Hepatocyte (in vitro differentiated cells): ENCODE results near the gene PIEZO1. TPM values are rescaled to one million over a fixed set of nuclear protein-coding genes. Genes with fewer than 3 reads are reported as not detected.

Experiments
- DNase-seq: peaks from one replicate; pipeline ENCODE4 v3.0.0-alpha.2; 2016; ENCODE audit warnings: low spot score
- H2AFZ ChIP-seq: fragments of 200-600 bp; sonication (generic); 2 replicates; pipeline ENCODE4 v1.6.0; 2016; ENCODE audit warnings: antibody characterized with exemption, mild to moderate bottlenecking
- H3K27ac ChIP-seq: fragments of 200-600 bp; sonication (generic); 2 replicates; pipeline ENCODE4 v1.5.1; 2016; ENCODE audit warnings: mild to moderate bottlenecking
- H3K27me3 ChIP-seq: fragments of 200-600 bp; sonication (generic); 2 replicates; pipeline ENCODE4 v1.6.1; 2016
- H3K36me3 ChIP-seq: fragments of 200-600 bp; sonication (generic); replicated peaks from 2 replicates; pipeline ENCODE4 v1.5.1; 2016; ENCODE audit warnings: low read depth; ENCODE audit not compliant: insufficient read depth
- H3K4me1 ChIP-seq: fragments of 200-600 bp; sonication (generic); 2 replicates; pipeline ENCODE4 v1.5.1; 2016; ENCODE audit warnings: mild to moderate bottlenecking, moderate library complexity; ENCODE audit not compliant: insufficient read depth
- H3K4me2 ChIP-seq: fragments of 200-600 bp; sonication (generic); 2 replicates; pipeline ENCODE4 v1.6.0; 2016
- H3K4me3 ChIP-seq: fragments of 200-600 bp; sonication (generic); 2 replicates; pipeline ENCODE4 v1.5.1; 2016; ENCODE audit warnings: mild to moderate bottlenecking
- H3K79me2 ChIP-seq: fragments of 200-600 bp; sonication (generic); 2 replicates; pipeline ENCODE4 v1.6.0; 2017; ENCODE audit warnings: mild to moderate bottlenecking
- H3K9me2 ChIP-seq: fragments of 200-600 bp; sonication (generic); replicated peaks from 2 replicates; pipeline ENCODE4 v1.6.0; 2017; ENCODE audit warnings: mild to moderate bottlenecking; ENCODE audit not compliant: insufficient read depth
- H3K9me3 ChIP-seq: fragments of 200-600 bp; sonication (generic); 2 replicates; pipeline ENCODE4 v1.5.1; 2016; ENCODE audit warnings: low read depth, mild to moderate bottlenecking
- H4K20me1 ChIP-seq: fragments of 200-600 bp; sonication (generic); 2 replicates; pipeline ENCODE4 v1.6.0; 2016; ENCODE audit warnings: mild to moderate bottlenecking; ENCODE audit not compliant: insufficient read depth, poor library complexity, severe bottlenecking
- EZH2 ChIP-seq: fragments of 200-600 bp; sonication (generic); IDR thresholded peaks from 2 replicates; pipeline ENCODE4 v1.6.1; 2016; ENCODE audit warnings: antibody characterized with exemption, mild to moderate bottlenecking, borderline replicate concordance
- EZH2phosphoT487 ChIP-seq: fragments of 200-600 bp; sonication (generic); IDR thresholded peaks from one replicate; pipeline ENCODE4 v1.6.1; 2018; ENCODE audit warnings: antibody characterized with exemption, mild to moderate bottlenecking, low read depth, moderate library complexity; ENCODE audit not compliant: unreplicated experiment, severe bottlenecking
- WGBS: methylation state at CpG from one replicate; pipeline ENCODE4 v1.1.6; 2016; ENCODE audit warnings: low lambda C conversion rate; ENCODE audit errors: missing lambda C conversion rate; 5-methylcytosine and 5-hydroxymethylcytosine counted together
- polyA plus RNA-seq: library from polyadenylated mRNA; unstranded; fragments of >200 nt; fragmentation: Nextera tagmentation; extraction: Ambion mirVana; gene quantifications from 2 replicates; pipeline ENCODE4 v1.2.1, GENCODE V29; 2016
- total RNA-seq: library from RNA; depleted of rRNA; stranded (reverse); fragments of >200 nt; gene quantifications from 2 replicates; pipeline ENCODE4 v1.2.3, GENCODE V29; 2014
- TF ChIP-seq, protein P1 (sequence below): fragments of 200-600 bp; sonication (generic); IDR thresholded peaks from 2 replicates; pipeline ENCODE4 v1.5.1; 2016; ENCODE audit warnings: antibody characterized with exemption, mild to moderate bottlenecking; ENCODE audit not compliant: poor library complexity

PIEZO1 gene
- total and polyA plus RNA-seq, 2 experiments from 2014 or later: 70.6 to 77.0 TPM

DNA sequence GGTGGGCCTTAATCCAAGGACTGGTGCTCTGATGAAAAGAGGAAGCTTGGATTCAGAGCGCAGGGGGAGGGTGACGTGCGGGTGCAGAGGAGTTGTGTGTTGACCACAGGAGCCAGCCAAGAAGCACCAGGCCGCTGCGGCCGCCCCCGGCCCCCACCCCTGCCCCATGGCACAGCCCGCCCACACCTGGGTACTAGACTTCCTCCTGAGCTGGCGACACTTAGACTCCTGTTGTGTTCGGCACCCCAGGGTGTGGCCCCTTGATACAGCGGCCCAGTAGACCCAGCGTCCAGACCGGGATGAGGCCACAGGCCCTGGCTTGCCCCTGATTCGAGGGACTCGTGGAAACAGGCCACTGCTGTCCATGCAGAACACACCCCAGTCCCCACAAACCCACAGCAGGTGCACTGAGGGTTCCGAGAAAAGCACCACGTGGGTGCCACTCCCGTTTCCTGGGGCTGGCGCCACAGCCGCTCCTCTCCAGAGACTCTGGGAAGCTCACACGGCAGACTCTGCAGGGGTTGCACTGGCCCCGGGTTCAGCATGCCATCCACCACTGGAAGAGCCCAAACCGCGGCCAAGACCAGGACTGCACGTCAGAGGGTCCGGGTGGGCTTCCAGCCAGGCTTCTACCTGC is 93.0 kb downstream of the PIEZO1 start:
- 94% methylated on average over 25 of the region's 26 CpGs for WGBS
- TF ChIP-seq EZH2phosphoT487 (no peak), EZH2 (no peak)
- TF ChIP-seq, protein P1, sequence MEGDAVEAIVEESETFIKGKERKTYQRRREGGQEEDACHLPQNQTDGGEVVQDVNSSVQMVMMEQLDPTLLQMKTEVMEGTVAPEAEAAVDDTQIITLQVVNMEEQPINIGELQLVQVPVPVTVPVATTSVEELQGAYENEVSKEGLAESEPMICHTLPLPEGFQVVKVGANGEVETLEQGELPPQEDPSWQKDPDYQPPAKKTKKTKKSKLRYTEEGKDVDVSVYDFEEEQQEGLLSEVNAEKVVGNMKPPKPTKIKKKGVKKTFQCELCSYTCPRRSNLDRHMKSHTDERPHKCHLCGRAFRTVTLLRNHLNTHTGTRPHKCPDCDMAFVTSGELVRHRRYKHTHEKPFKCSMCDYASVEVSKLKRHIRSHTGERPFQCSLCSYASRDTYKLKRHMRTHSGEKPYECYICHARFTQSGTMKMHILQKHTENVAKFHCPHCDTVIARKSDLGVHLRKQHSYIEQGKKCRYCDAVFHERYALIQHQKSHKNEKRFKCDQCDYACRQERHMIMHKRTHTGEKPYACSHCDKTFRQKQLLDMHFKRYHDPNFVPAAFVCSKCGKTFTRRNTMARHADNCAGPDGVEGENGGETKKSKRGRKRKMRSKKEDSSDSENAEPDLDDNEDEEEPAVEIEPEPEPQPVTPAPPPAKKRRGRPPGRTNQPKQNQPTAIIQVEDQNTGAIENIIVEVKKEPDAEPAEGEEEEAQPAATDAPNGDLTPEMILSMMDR: no peak
- Histone ChIP-seq H3K36me3 (no peaks in the 10 kb centered on the region), H3K4me3 (no peak overlapping the region), H3K9me3 (no peaks in the 10 kb centered on the region), H2AFZ (no peak overlapping the region), H3K4me1 (peaks cover 15% of the 10 kb centered on the region), H3K4me2 (no peak overlapping the region), H4K20me1 (no peaks in the 10 kb centered on the region), H3K27me3 (no peaks in the 10 kb centered on the region), H3K27ac (no peak overlapping the region), H3K9me2 (no peaks in the 10 kb centered on the region), H3K79me2 (no peaks in the 10 kb centered on the region)
- no peak for DNase-seq

DNA sequence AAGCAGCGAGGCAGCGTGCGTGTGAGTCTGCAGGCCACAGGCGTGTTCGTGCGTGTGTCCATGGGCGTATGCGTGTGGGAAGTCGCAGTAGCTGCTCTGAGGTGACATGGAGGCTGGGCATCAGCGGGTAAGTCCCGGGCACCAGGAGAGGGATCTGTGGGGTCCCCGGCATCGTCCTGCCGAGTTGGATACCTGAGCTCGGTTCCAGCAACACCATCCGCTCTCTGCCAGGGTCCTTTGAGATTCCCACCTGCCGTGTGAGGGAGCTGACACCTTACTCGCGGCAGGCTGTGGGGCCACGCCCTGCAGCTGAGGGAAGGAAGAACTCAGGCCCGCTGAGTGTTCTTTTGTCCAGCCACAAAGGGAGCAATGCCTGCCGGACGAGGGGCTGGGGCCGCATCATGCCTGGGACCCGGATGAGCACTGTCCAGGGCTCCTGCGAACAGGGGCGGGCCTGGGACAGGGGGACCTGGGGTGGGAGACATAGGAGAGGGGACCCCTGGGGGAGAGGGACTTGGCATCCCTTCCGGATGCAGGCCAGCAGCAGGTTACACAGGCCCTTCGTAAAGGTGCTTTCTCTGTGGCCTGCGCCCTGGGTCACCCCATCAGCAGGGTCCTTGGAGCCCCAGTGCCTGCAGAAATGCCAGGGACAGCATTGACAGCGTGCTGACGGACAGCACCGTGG is 93.7 kb downstream of the PIEZO1 start:
- H4K20me1 ChIP-seq: no peaks in the 10 kb centered on the region
- no peak overlapping the region for H2AFZ ChIP-seq
- DNase-seq: no peak
- no peak overlapping the region for H3K27ac ChIP-seq
- no peaks in the 10 kb centered on the region for H3K9me2 ChIP-seq
- TF ChIP-seq EZH2 (no peak), EZH2phosphoT487 (no peak)
- TF ChIP-seq, protein P1: no peak
- no peaks in the 10 kb centered on the region for H3K79me2 ChIP-seq
- H3K27me3 ChIP-seq: no peaks in the 10 kb centered on the region
- no peak overlapping the region for H3K4me3 ChIP-seq
- H3K9me3 ChIP-seq: no peaks in the 10 kb centered on the region
- H3K4me1 ChIP-seq: peaks cover 20% of the 10 kb centered on the region
- no peak overlapping the region for H3K4me2 ChIP-seq
- H3K36me3 ChIP-seq: no peaks in the 10 kb centered on the region
- WGBS: 92% methylated on average over 30 of the region's 33 CpGs

DNA sequence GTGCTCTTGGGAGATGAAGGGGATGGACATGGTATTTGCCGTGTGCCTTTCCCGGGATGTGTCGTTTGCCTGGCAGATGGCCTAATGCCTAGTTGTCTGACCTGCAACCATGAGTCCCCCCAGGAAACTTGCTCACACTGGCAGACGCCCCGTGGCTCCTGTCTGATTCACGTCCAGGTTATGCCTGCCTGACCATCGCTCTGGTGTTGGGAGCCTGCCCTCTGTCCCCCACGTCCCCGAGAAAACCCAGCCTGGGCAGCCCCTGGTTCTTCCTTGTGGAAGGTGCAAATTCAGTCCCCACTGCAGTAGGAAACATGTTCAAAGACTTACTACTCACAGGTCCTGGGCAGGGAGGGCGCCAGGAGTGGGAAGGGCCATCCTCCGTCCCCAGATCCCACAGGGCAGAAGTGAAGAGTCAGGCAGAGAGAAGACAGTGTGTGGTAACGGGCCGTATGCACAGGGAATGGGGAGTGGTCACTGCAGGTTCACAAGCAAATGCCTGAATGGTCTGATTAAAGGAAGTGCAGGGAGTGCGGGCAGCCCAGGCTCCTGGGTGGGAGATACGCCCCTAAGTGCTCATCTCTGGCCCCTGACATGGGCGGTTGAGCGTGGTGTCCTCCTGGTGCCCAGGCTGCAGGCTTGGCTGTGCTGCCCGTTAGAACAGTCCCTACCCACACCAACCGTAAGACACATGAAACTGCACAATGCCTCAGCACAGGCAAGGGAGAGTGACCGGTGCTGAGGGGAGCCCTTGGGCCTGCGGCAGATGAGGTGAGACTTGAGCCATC is 94.5 kb downstream of the PIEZO1 start:
- no peaks in the 10 kb centered on the region for H3K9me3 ChIP-seq

More for the DNA sequence above, 94.5 kb downstream of the PIEZO1 start:
- no peaks in the 10 kb centered on the region for H4K20me1 ChIP-seq
- H2AFZ ChIP-seq: no peak overlapping the region
- H3K27me3 ChIP-seq: no peaks in the 10 kb centered on the region
- H3K4me3 ChIP-seq: no peak overlapping the region
- 82% methylated on average over 20 of the region's 21 CpGs for WGBS
- TF ChIP-seq EZH2phosphoT487: no peak
- no peak for TF ChIP-seq EZH2
- TF ChIP-seq, protein P1: no peak
- no peaks in the 10 kb centered on the region for H3K9me2 ChIP-seq
- H3K4me2 ChIP-seq: no peak overlapping the region
- peaks cover 20% of the 10 kb centered on the region for H3K4me1 ChIP-seq
- H3K79me2 ChIP-seq: no peaks in the 10 kb centered on the region
- H3K27ac ChIP-seq: no peak overlapping the region
- no peak for DNase-seq
- H3K36me3 ChIP-seq: no peaks in the 10 kb centered on the region
